GM10266 (cell line): ENCODE measurements around the gene ZNF865.

ENCODE experiments used
- DNase-seq: peaks from one replicate; pipeline ENCODE4 v3.0.0; 2012; ENCODE audit errors: extremely low spot score
- CTCF ChIP-seq: IDR thresholded peaks from 2 replicates; pipeline ENCODE4 v1.5.1; 2012; ENCODE audit warnings: mild to moderate bottlenecking, low read depth; ENCODE audit not compliant: control insufficient read depth, insufficient read depth; ENCODE audit errors: missing control alignments

The ZNF865 gene

GRCh38 chr19:55617426-55617825, 12.0 kb downstream of the ZNF865 start:
- DNase-seq = no peak
- no peak for TF ChIP-seq CTCF

- no peak for TF ChIP-seq CTCF
- DNase-seq = no peak
Measured at GRCh38 chr19:55618426-55618825, 13.0 kb downstream of the ZNF865 start.

GRCh38 chr19:55619286-55619685, 13.8 kb downstream of the ZNF865 start:
- no peak for DNase-seq
- TF ChIP-seq CTCF = no peak

- TF ChIP-seq CTCF = no peak
- no peak for DNase-seq
Measured at GRCh38 chr19:55620410-55621204, 15.2 kb downstream of the ZNF865 start.

GRCh38 chr19:55621205-55621672, 15.8 kb downstream of the ZNF865 start:
- DNase-seq = no peak
- no peak for TF ChIP-seq CTCF

- DNase-seq = no peak
- no peak for TF ChIP-seq CTCF
Measured at GRCh38 chr19:55621673-55622231, 16.3 kb downstream of the ZNF865 start.
